NOMO-1 treated with DMSO at 0.1 percent for 48 hours (cell line): ENCODE measurements around the gene SEMA4C.
A peak's percentile ranks its signal among the peaks of the same experiment; 100 is the strongest.

Experiments
- DNase-seq: peaks from one replicate; lab custom pipeline; 2025; ENCODE audit not compliant: unreplicated experiment; lab: John Stamatoyannopoulos, UW

Gene SEMA4C

DNA sequence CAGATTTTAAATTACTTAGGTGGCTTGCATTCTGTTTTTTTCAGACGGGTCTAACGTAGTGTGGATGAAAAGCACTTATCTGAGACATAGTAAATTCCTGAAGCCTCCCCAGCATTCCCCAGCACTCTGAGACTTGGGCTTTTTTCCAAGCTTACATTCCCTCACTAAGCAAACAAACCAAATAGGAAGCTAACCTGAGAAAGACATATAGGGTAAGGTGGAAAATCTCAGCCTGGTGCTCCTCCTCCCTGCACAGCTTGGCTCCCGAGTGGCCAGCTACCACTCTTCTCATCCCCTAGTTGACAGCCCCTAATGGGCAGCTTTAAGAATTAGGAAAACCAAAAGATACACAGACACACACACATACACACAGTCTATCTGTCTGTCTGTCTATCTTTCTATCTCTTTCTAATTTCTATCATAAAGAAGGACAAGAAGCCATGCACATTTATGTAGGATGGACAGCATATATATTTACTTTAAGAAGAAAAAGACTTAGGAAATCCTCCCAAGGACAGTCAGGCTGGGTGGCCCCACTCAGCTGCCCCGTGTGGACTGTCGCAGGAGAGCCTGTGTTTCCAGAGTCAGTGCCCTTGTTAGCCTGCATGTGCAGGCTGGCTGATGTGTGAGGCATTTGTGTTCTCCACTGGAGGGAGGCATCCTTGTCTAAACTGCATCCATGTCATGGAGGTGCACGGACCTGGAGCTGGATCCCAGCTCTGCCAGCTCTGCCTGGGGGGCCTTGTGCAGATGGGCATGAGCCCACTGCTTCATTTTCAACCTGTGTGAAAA, 45.6 kb downstream of the SEMA4C start:
- no peak for DNase-seq

GRCh38 chr2:96823198-96823597, 46.7 kb downstream of the SEMA4C start:
- no peak for DNase-seq

DNA sequence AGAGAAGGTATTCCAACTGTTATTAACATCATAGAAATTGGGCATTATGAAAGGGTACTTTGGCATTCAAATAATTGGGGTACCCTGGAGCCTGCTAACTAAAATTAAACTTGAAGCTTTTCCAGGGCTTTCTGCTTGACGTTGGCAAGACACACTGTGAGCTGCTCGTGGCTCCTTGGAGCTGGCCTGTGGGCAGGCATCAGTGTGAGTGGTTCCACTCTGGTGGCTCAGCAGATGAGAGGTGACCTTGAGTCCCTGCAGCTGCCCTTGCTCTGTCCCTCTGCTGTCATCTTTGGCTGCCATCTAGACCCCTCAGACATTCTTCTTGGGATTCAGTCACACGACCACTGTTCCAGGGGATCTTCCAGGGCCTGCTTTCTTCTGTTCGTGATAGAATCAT, 47.1 kb downstream of the SEMA4C start:
- no peak for DNase-seq

DNA sequence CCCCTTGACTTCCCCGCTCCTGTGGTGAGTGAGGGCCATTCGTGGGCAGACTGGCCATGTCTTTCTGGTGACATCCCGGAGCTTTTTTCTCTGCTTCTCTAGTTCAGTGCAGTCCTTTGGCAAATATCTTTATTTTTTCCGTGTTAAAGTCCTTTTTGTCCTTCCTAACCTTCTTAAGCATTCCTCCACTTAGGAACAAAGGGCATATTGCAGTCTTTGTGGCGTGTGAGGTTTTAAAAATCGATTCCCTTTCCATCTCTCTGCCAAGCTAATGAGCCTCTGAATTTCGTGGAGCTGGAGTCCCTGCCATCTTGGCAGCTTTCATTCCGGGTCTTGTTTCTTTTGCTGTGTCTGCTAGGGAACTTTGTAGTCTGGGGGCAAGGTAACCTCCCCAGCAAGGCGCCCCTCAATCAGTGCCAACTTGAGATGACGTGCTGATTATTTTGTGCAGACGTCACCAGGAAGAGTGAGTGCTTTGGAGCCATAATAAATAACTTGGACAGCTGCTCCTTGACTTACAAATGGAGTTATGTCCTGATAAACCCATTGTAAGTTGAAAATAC, 48.7 kb downstream of the SEMA4C start:
- no peak for DNase-seq

- no peak for DNase-seq
Measured at GRCh38 chr2:96819876-96820511, 49.9 kb downstream of the SEMA4C start.

GRCh38 chr2:96819128-96819875, 50.6 kb downstream of the SEMA4C start:
- no peak for DNase-seq

DNA sequence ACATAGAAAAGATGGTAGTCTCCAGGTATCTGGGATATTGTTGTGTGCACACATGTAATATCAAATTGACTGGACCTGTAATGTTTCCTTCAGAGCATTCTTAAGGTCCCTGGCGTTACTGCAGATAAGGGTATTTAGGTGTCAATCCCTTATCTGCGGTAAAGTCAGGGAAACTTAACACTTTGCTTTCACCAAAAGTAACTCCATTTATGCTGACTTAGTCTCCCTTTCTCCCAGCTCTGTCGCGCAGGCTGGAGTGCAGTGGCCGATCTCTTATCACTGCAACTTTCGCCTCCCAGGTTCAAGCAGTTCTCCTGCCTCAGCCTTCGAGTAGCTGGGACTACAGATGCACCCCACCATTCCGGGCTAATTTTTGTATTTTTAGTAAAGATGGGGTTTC, 52.0 kb downstream of the SEMA4C start:
- no peak for DNase-seq

GRCh38 chr2:96816836-96817702, 52.8 kb downstream of the SEMA4C start:
- DNase-seq, result no peak

DNA sequence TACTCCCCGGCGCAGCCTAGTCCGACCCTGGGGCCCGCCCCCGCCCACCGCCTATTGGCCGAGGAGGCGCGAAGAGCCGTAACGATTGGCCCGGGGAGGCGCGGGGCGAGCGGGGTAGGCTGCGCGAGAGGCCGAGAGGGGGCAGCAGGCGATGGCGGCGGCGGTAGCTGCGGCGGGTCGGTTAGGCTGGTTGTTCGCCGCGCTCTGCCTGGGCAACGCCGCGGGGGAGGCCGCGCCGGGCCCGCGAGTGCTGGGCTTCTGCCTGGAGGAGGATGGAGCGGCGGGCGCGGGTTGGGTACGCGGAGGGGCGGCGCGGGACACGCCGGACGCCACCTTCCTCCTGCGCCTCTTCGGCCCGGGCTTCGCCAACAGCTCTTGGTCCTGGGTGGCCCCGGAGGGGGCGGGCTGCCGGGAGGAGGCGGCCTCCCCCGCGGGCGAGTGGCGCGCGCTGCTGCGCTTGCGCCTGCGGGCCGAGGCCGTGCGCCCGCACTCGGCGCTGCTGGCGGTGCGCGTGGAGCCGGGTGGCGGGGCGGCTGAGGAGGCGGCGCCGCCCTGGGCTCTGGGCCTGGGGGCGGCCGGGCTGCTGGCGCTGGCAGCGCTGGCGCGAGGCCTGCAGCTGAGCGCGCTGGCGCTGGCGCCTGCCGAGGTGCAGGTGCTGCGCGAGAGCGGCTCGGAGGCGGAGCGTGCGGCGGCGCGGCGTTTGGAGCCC, 53.6 kb downstream of the SEMA4C start, which contains the start of gene CNNM3:
Gene CNNM3, plus strand, starts transcription at position 142 of the 709 bp plus-strand sequence. Its CDS starts 10 bp downstream, at position 152.
- DNase-seq, result peak; percentile 89

- DNase-seq, result peak; percentile 46
Measured at GRCh38 chr2:96815326-96816126, 54.4 kb downstream of the SEMA4C start.

DNA sequence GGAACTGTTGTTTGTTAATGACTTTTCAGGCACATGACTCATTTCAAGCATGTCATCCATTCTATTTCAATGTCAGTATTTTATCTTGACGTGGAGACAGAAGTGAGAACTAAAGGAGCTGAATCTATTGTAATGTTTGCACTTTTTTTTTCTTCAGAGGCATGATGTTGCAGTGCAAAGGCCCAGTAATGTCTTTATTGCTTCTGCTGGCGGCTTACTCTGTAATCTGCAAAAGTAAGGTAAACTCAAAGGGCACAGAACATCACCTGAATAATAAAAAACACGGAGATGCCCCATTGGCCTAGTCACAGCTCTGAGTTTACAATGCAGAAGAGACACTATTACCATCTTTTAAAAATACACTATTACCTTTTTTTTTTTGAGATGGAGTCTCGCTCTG, 56.2 kb downstream of the SEMA4C start:
- no peak for DNase-seq

GRCh38 chr2:96811917-96812316, 58.0 kb downstream of the SEMA4C start:
- DNase-seq, result no peak

DNA sequence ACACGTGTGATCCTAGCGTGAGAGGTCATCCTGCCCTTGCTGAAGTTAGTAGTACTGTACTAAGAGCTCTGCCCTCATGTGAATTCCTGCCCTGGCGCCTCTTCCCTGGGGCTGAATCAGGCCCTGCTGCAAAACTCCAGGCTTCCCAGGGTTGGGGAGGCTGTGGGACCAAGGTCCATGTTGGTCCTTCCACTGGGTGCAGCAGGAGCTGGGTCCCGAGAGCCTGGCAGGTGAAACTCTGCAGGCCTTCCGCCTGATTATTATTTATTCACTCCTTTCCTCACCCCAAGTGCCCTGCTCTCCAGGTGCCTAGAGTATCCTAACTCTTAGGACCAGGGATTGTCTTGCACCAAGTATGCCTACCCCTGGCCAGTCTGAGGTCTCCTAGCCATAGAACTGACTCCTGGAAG, 59.1 kb downstream of the SEMA4C start:
- no peak for DNase-seq

GRCh38 chr2:96809951-96810782, 59.7 kb downstream of the SEMA4C start:
- DNase-seq, result no peak
